ENCODE data around the gene MEOX2. TPM values are rescaled to one million over a fixed set of nuclear protein-coding genes. Genes with fewer than 3 reads are reported as not detected.

Gene MEOX2
- total RNA-seq, 2 donors from 2014 or later = 4.5 to 11.1 TPM

Other genes starting within 250 kb of the MEOX2 start
- under 1 TPM in 1 of 2 donors, not detected in 1; 0.48 TPM for gene AGMO, start 124.7 kb downstream of the MEOX2 start, total RNA-seq